ENCODE results near the gene TRIM49D2.
"Not testable (repeated sequence)": the region's sequence is repeated elsewhere in the genome, so short reads cannot be mapped to it uniquely, and the experiment has no call there.

Gene TRIM49D2, protein sequence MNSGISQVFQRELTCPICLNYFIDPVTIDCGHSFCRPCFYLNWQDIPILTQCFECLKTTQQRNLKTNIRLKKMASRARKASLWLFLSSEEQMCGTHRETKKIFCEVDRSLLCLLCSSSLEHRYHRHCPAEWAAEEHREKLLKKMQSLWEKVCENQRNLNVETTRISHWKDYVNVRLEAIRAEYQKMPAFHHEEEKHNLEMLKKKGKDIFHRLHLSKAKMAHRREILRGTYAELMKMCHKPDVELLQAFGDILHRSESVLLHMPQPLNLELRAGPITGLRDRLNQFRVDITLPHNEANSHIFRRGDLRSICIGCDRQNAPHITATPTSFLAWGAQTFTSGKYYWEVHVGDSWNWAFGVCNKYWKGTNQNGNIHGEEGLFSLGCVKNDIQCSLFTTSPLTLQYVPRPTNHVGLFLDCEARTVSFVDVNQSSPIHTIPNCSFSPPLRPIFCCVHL

DNA sequence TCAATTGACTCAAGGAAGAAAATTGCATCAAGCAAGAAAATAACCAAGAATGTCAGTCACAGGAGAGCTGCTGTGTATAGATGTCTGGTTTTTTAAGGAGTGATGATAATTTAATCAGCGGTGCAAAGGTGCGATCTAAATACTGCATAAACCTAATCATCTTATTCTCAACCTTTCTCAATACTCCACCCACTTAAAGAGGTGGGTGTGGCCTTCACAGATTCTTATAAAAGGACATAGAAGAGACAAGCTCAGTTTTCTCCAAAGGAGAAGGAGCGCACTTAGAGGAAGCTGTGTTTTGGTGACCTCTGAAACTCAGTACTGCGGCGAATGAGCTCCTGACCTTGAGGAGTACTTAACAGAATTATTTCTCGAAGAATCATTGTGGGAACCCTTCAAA is at the start of gene TRIM49D2:
Gene TRIM49D2 (plus strand): TSS at position 301 of the 400 bp plus-strand sequence. CDS start 2,698 bp downstream, outside the sequence.
- not testable (repeated sequence) for DNase-seq

DNA sequence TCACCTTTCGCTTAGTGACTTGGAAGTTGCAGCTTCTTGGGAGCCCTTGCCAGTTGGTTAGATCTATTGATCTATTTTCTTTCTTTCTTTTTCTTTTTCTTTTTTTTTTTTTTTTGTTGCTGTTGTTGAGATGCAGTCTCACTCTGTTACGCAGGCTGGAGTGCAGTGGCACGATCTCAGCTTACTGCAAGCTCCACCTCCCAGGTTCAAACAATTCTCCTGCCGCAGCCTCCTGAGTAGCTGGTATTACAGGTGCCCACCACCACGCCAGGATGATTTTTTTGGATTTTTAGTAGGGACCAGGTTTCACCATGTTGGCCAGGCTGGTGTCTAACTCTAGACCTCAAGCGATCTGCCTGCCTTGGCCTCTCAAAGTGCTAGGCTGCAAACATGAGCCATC is 46.4 kb upstream of the TRIM49D2 start:
- not testable (repeated sequence) for DNase-seq

DNA sequence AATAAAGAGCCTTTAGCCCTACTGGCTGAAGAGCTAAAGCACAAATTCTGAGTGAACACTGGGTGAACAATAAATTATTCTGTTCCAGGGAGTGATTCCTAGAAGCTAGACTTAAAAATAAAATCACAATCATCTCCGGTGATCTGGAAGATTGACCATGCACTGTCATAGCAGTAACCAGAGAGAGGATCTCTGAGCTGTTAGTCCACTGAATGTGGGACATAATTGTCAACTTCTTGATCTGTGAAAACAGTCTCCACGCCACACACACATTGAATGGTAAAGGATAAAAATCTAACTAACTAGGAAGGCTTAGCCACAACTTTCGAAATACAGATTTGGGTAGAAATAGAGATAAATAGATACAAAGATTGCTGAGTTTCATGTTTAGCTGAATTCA is 30.6 kb upstream of the TRIM49D2 start:
- DNase-seq, result not testable (repeated sequence)

DNA sequence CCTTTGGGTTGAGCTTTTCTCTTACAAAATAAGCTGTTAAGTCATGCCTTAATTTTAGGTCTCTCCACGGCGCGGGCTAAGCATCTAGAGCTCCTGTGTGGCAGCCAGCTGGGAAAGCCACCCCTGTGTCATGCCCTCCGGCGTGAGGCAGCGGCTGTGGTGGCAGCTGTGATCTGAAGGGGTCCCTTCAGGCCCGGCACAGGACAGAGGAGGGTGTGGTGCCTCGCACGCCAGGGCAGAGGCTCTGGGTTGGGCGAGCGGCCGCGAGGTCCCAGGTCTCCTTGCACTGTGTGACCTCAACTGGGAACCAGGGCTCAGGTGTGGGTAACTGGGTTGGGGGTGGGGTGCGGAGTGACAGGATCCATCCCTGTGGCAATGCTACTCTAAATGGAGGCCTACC is 23.1 kb upstream of the TRIM49D2 start:
- not testable (repeated sequence) for DNase-seq

DNA sequence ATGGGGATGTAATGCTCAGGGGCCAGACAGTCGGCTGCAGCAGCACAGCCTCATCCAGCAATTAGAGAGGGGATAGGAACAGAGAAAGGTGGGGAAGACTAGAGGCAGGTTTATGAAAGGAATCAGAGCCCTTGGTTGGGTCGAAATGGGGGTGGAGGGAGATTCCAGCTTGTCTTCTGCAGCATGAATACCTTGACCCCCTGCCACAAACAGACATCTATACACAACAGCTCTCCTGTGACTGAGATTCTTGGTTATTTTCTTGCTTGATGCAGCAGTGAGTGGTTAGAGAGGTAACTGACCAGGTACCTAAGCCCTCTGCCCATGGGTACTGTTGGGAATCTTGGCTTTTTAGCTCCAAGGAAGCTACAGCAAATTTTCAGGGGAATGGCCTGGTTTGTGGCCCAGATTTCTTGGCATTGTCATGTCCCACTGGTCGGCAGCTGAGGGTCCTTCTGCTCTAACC is 1.6 kb upstream of the TRIM49D2 start, which contains the start of gene TRIM49D1:
Gene TRIM49D1 (minus strand): TSS at position 51 of the 466 bp plus-strand sequence. CDS start 4,535 bp downstream, outside the sequence.
- no peak for DNase-seq

DNA sequence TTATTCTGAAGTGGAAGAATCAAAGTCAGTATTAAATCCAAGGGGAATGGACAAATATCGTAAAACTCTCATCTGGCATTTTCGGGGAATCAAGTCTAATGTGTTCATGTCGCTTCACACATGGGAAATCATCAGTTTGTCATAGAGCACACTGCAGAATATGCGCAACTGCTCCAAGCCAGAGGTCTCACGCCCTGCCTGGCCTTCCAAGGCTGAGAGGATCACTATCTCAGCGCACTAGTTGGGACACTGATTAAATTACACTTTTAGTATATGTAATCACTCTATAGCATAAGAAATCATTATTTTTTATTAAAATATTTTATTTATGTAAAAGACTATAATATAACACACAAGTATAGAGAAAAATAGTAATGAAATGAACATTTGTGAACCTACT is 37.0 kb downstream of the TRIM49D2 start:
- not testable (repeated sequence) for DNase-seq

DNA sequence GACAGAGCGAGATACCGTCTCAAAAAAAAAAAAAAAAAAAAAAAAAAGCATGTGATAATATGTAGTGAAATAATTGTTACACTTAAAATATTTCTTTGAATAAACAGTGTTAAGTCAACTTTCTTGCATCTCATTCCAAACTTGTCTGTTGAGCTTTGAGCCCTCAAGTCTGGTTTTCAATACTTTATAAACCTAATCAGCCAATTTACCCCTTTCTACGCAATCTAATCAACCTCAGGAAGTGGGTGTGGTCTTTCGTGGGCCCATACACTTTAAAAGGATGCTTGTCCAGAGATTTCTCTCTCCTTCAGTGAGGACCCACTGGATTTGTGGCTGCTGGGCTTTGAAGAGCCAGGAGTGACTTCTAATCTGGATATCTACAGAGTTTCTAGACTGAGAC is 41.9 kb downstream of the TRIM49D2 start, which contains the start of gene TRIM64:
Gene TRIM64 (plus strand): TSS at position 301 of the 400 bp plus-strand sequence. CDS start 2,467 bp downstream, outside the sequence.
- DNase-seq, result not testable (repeated sequence)
